NCI-H1048 (cell line): Measurements from ENCODE around the gene APBA2.
"Not testable (repeated sequence)": the region's sequence is repeated elsewhere in the genome, so short reads cannot be mapped to it uniquely, and the experiment has no call there.

Experiments used
- DNase-seq: peaks from one replicate; lab custom pipeline; 2025; lab: John Stamatoyannopoulos, UW

Gene APBA2

DNA sequence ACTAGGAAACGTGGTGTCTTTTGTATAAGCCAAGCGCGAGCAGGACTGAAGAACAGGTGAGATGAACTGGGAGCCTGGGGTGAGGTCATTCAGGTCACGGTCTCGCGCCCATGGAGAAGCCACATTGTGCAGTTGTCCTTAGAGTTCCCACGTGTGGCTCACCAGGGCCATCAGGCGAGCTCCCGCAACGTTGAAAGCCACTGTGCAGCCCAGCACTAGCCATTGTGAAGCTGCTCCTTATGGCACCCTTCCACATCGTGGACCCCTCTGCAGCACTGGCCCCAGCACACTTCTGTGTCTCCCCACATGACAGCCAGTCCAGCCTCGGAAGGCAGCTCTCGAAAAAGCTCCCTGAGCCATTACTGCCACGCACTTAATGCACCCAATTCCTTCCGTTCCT lies 7.6 kb upstream of the APBA2 start:
- no peak for DNase-seq

DNA sequence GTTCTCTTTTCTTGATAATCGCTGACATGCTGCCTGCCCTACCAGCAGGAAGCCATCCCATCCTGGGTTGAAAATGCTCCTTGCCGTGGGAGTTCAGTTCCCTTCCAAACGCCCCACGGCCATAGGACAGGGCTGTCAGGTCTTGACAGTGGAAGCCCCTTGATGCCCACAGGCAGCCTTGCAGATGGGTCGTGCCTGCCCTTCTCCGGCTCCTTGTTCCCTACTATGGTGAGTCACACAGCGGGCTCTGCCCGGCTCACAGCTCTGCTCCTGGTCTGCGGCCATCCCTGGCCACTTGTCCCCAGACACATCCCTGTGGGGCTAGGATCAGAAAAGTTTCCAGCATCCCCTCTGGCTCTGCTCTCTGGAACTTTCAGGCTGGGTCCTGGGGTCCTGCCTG lies 6.2 kb upstream of the APBA2 start:
- no peak for DNase-seq

DNA sequence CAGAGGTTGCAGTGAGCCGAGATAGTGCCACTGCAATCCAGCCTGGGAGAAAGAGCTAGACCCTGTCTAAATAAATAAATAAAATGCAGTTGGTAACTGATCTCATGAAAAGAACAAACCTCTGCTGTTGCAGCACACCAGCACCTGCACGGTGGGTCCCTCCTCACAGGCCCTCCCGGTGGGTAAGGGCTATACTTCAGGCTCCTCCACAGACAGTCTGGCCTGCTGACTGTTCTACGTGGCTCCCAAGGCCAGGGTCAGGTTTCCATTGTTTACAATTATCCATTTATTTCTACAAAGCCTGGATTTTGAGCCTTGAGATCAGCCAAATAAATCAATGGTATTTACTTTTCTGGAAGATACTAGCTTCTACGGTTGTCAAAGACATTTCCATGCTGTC lies 5.1 kb upstream of the APBA2 start:
- DNase-seq, result no peak

DNA sequence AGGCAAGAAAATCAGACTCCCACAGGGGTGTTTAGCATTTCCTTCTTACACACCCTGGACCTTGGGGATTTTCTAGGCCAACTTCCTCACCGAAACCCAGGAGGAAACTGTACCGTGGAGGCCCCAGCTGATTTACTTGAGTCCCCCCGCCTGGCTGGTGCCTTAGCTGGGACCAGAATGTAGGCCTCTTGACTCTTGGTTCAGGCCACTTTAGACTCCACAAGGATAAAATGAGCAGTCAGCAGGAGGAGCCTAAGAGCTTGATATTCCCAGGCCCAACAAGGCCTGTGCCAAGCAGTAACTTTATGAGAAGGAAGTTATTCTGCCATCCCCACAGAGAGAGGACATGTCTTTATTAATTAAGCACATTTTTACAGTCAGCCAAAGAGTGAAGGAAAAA lies 4.6 kb upstream of the APBA2 start:
- no peak for DNase-seq

DNA sequence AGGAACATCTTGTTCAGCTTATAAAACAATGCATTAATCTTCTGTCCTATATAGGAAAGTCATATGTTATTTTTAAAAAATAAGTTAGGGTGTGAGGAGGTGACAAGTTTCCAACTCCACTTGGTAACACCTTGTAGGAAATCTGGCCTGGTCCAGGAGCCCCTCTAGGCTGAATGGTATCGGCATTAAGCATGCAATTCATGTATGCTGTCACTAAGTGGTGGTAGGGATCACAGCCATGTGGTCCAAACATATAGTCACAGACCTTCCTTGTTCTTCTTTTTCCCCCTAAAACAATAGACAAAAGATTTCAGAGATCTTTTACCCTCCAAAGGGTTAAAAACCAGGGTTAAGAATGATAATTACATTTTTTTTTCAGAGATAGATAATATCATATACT lies 4.2 kb upstream of the APBA2 start:
- DNase-seq, result no peak

DNA sequence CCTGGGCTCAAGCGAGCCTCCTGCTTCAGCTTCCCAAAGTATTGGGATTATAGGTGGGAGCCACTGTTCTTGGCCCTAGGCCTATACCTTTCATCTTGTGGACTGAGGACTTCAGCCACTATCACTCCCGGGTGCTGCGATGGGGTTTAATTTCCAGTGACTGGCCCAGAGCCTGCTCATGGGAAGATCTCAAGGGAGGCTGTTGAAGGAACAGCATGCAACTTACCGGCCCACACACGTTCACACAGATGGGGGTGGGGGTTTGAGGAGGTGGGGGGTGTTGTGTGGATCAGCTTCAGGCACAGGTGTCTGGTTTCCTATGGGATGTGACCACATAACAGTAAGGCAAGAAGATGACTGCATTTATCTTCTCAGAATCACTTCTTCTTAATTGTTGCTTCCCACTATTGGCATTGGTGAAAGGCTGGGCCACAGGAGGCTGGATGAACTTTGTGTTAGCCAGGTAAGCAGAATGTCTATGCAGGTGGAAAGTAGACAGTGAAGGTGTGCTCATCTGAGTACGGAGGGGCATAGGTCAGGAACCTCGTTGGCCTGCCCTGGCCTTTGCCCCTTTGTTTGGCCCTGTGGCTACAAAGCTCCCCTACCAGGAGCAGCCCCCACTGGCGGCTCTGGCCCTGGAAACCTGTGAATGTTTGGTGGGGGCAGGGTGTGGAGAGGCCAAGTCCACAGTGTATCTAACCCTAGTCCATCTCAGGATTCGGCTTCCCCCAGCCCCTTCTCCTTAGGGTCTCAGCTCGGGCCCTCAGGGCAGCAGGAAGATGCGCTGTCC lies 1.4 kb upstream of the APBA2 start:
- DNase-seq, result no peak

DNA sequence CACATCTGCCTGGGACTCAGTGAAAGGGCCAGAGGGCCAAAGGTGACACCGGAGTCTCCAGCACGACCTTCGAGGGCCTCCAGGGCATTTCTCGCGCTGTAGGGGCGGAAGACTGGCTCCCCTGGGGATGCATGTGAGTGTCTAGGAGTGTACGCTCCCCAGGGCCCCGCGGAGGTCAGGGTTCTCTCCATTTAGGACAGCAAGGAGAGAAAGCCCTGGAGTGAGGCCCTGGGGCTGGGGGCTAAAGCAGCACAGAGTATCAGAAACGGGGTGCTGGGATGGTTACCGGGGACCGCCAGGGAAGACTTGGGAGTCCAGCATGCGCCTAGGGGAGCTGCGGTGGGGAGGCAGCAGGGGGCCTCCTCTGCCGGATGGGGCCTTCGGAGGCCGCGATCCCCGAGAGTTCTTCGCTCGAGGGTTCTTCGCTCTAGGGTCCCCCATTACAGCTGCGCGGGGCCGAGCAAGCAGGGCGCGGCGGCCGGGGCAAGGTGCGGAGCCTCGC lies 595 bp upstream of the APBA2 start:
- DNase-seq, result no peak

DNA sequence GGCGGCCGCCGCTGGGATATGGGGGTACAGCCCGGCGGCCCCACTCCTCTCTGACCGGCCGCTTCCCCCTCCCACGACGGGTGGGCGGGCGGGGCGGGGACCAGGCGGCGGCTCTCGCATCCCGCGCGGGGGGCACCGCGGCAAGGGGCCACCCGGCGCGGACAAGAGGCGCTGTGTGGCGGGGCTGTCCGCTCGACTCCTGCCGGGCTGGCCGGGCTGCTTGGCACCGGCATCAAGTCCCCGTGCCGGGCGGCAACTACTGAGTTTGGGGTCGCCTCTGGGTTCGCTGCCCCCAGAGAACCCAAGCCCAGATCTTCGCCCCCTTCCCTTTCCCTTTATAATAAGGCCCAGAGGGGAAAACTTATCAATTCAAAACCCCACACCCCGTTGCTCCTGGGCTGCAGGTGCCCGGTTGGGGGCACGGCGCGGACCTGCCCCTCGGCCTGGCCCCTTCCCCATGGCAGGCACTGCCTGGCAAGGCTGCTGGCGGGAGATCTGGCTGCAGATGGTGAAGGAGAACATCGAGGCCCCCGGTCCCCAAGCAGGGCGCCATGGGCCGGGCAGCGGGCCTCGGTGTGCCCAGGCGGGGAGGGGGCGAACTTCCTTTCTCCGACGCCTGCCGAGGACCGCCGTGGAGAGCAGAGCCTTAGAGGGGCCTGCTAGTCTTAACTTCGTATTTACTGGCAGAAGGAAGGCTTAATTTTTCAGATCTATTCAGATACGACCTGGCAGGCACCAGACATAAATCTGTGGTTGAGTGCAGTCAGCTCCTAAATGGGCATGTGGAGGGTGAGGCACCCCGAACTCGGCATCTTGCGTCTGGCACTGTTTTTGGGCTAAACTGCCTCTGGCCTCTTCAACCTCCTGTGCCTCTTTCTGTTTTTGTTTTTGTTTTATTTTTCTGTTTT lies 911 bp downstream of the APBA2 start:
- DNase-seq, result no peak

DNA sequence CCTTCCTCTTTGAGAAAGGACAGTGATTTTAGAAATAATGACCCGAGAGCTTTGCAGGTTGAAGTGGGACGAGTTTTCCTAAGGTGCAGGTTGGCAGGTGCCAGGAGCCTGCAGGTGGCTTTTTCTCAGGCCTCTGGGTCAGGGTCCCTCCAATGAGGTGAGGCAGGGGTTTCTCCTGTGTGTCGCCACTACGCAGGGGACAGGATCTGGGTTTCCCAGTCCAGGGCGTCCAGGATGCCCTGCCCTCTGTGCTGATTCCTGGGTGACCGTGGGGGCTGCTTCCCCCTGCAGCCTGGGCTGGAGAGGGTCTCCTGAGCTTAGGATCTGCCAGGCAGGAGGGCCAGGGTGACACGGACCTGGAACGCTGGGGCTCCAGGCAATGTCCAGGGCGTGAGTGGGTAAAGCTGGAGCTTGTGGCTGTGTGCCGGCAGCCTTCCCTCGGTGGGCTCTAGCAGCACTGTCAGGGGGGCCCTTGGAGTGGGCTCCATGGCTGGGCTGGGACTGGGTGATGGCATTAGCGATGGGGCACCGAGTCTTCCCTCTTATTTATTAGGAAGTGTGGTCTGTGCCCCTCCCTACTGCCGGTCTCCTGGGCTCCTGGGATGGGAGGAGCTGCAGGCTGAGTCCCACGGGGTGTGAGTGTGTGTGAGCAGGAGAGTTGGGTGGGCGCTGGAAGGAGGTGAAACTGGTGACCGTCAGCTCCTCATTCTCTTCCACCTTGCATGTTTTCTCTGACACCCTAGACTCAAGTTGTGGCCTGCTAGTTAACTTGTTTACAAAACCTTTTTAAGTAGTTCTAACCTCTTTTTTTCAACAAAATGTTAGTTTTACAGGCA lies 1.8 kb downstream of the APBA2 start:
- no peak for DNase-seq

DNA sequence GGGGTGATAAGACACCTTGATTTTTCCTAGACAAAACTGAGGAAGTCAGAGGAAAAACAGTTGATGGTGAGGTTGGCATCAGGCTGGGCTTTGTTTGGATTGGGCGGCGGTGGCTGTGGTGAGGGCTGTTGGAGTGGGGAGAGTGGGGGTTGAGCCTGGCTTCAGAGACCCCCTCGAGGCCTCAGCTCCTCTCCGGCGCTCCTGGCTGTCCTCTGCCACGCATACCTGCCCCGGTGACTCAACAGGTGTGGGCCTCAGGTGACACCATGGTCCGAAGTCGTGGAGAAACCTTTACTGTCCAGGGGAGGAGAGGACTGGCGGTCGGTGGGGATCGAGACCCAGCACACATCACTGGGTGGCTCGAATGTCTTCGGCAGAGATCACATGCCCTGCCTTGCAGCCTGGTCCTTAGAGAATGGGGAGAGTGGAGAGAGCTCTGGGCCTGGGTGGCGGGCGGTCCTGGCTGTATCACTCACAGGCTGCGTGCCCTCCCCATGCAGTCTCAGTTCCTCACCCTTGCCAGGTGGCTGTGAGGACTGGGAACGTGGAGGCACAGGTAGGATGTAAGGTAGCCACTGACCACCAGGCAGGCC lies 2.6 kb downstream of the APBA2 start:
- no peak for DNase-seq

DNA sequence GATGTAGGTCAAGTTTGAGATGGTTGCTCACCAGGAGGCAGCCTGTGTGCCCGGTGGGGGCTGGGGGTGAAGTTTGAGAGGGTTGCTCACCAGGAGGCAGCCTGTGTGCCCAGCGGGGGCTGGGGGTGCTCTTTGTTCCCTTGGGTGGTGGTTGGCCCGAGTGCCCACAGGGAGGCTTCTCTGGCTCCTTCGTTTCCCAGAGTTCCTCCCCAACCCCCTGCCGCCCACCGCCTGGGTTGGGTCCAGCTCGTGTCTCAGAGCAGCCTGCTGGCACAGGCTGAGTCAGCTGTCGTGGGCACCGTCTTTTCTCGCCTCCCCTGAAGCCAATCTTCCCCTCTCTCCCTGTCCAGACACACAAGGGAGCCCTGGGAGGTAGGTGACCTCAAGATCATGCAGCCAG lies 3.1 kb downstream of the APBA2 start:
- no peak for DNase-seq

DNA sequence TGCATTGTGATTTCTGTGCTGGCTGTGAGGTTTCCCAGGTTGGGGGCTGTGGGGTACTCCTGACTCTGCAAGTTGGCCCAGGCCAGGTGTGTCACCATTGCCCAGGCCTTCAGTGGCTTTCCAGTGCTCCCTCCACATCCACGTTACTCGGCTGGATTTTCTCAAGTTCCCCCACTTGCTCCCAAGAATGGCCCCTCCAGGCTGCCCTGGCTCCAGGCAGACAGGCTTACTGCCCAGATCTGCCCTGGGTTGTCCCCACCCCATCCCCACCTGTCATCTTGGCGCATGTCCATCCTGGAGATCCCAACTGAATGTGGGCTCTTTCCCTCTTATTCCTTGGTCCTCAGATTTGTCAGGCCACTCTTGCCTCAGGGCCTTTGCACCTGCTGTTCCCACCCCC lies 3.6 kb downstream of the APBA2 start:
- no peak for DNase-seq

DNA sequence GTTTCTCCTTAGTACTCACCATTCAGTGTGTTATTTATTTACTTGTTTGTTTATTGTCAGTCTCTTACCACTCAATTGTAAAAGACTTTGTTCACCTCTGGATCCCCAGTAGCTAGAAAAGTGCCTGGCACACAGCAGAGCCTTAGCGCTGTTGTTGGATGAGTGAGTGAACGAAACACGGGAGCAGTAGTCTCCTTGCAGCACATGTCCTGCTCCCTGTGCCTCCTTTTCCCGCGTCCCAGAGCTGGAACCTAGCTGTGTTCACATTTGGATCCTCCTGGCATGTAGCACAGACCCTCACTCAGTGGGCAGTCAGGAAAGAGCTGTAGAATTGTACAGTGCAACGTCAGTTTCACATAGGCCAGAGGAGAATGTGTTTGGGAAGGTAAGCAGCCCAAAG lies 4.1 kb downstream of the APBA2 start:
- DNase-seq, result not testable (repeated sequence)

DNA sequence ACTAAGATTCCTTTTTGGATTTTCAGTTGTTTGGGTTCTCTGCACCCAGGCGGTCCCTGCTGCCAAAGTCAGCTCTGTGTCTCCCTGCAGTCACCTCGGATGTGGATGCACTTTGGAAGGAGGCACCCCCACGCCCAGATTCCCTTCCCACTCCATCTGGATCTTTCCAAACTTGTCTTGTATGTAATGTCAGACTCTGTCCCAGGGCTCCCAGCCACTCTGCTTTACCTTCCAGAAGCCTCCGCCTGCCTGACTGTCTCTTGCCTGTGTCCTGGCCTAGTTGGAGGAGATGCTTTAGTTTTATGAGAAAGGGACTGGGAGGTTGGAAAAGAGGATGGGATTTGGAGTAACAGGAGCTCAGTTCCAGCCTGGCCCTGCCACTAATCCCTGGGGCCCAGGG lies 4.5 kb downstream of the APBA2 start:
- not testable (repeated sequence) for DNase-seq

DNA sequence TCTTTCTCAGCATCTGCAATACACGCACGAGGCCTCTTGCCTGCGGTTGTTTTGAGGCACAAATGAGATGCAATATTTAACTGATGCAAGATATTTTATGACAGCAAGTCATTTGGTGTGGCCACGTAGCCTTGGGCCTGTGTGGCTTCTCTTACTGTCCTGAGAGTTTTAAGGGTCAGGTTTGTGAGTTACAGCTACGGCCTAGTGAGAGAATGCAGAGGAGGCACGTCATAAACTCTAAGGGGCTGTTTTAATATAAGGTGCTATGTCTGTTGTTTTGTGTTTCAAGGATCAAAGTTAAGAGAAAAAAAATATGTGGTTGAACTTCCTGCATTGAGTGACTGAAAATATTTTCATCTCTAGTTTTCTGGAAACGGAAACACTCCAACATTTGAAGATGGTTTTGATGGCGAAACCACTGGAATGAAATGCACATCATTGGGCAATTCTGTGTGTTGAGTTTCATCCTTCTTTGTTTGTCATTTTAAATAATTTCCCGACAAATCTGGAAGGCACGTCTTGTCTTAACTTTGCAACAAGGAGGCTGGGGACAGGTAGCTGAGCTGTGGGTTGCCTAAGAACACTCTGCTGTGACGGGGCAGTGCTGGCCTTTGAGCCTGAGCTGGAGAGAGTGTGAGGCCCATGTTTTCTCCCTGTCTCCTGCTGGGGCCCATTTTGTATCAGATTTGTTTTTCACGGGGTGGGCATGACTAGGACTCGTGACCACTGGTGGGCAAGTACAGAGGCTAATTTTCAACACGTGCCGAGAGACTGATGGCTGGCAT lies 5.1 kb downstream of the APBA2 start:
- DNase-seq, result no peak

DNA sequence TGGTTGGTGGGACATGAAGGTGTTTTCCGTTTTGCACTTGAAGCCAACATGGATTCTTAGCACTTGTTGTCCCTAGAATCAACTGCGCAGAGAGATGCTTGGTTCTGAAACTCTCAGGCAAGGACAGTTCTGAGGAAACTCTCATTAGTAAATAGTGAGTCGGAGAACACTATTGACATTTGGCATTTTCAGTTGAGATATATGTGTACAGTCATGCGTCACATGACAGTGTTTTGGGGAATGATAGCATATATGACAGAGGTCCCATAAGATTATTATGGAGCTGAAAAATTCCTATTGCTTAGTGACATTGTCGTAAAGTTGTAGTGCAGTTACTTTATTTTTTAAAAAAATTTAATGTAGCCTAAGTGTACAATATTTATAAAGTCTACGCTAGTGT lies 5.8 kb downstream of the APBA2 start:
- DNase-seq, result no peak

DNA sequence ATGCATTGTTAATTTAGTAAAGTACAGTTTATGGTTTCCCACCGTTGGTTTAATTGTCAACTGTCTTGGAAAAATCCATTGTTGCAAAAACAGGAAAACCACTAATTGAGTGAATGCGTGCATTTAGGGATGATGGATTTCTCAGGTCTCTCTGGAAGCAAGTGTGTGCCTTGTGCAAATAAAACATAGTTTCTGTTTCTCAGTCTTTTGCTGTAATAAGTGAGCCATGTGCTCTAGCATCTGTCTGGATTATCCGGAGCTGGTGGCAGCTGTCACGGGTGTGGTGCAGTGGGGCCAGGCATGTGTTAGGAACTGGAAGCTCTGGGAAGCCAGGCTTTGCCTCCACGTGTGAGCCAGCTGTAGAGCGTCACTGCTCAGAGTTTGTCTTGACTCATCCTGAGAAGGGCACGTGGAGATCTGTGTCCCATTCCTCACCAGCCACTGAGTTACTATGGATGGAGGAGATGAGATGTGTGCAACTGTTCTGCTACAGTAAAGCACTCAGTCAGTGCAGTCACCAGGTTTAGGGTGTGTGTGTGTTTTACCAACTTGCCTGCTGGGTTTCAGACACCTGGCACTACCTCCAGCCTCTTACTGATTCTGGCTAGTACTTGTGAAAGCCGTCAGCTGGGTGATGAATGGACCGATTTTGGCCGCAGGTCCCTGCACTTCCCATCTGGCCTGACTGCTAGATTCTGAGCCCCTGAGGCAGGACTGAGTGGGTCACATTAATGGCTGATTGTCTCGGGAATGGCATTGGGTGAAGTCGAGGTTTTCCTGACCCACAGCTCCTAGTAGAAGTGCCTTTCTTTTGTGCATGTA lies 7.2 kb downstream of the APBA2 start:
- DNase-seq, result no peak

DNA sequence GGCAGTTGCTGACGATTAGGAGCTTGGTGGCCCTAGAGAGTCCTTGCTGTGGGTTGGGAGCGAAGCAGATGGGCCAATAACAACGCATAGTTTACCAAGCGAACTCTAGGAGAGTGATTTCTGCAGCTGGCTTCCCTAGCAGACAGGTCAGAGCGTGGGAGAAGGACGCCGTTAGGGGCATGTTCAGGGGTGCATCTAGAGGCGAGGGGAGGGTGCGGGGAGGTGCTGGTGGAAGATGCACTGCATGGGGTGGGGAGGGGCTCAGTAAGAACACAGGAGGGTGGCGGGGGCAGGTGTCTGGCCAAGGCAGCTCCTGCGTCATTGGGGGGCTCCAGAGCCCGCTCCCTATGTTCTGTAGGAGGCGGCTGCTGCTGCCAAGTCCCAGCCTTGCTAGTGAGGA lies 8.9 kb downstream of the APBA2 start:
- no peak for DNase-seq

DNA sequence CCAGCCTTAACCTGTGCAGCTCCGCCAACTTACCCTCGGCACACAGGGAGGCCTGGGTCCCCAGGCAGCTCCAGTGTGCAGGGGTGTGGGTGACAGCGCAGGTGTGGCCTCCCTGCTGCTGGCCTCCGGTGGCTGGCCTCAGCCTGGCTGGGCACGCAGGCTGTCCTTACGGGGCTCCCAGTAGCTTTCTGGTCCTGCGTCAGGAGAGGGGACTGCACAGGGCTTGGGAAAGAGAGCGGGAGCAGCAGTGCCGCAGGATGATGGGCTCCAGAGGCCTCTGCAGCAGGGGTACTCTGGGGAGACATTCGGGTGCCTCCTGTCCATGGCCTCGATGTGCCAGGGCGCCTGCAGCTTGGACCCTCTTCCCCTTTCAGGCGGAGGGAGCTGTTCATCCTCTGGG lies 9.4 kb downstream of the APBA2 start:
- no peak for DNase-seq

DNA sequence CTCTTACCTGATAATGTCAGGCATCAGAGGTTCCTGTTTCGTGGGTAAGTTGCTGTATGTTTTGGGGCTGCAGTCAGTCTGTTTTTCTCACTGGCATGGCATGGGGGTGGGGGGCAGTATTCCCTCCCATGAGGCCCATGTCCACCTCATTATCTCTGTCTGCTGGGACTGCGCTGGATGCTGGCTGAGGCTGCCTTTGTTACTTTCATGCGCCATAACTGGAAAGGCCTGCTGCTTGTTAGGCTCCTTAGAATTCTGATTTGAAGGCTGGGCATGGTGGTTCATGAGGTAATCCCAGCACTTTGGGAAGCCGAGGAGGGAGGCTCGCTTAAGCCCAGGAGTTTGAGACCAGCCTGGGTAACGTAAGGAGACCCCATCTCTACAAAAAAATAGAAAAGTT lies 9.8 kb downstream of the APBA2 start:
- no peak for DNase-seq
